Small intestine (tissue), 7 donors: Measurements from ENCODE around the gene TBX18. TPM values are rescaled to one million over a fixed set of nuclear protein-coding genes. Genes with fewer than 3 reads are reported as not detected.

Experiments
- DNase-seq, 2 donors: peaks; one replicate each; pipeline versions ENCODE4 v3.0.0 to v3.0.0-alpha.2; 2013
- FAIRE-seq: peaks from 2 replicates; lab custom pipeline; 2012; peaks lifted over from hg19 to GRCh38; lab: Jason Lieb, UNC
- H3K27ac ChIP-seq, 3 donors: one replicate each; pipeline ENCODE4 v1.5.1; 2013; ENCODE audit warnings: low read length in 2 of 3, mild to moderate bottlenecking in 2 of 3, control low read depth in 1 of 3, inconsistent platforms in 1 of 3, low read depth in 1 of 3, moderate library complexity in 1 of 3
- H3K27me3 ChIP-seq, 3 donors: one replicate each; pipeline ENCODE4 v1.6.1; 2013; ENCODE audit warnings: low read length in 3 of 3, inconsistent platforms in 1 of 3; ENCODE audit not compliant: control insufficient read depth in 3 of 3, insufficient read depth in 3 of 3
- H3K36me3 ChIP-seq, 3 donors: one replicate each; pipeline ENCODE4 v1.6.1; 2013; ENCODE audit warnings: low read length in 3 of 3, inconsistent platforms in 1 of 3, low read depth in 1 of 3, mild to moderate bottlenecking in 1 of 3, moderate library complexity in 1 of 3; ENCODE audit not compliant: control insufficient read depth in 3 of 3, insufficient read depth in 2 of 3
- H3K4me1 ChIP-seq, 3 donors: one replicate each; pipeline ENCODE4 v1.6.1; 2013; ENCODE audit warnings: low read length in 2 of 3, inconsistent platforms in 1 of 3, low read depth in 1 of 3, mild to moderate bottlenecking in 1 of 3, moderate library complexity in 1 of 3; ENCODE audit not compliant: control insufficient read depth in 3 of 3, insufficient read depth in 2 of 3
- H3K4me3 ChIP-seq, 3 donors: one replicate each; pipeline ENCODE4 v1.5.1; 2013; ENCODE audit warnings: low read length in 3 of 3, control low read depth in 1 of 3, inconsistent platforms in 1 of 3, low read depth in 1 of 3, mild to moderate bottlenecking in 1 of 3, moderate library complexity in 1 of 3
- H3K9me3 ChIP-seq, 2 donors: one replicate each; pipeline ENCODE4 v1.6.1; 2013; ENCODE audit warnings: low read depth in 1 of 2, low read length in 1 of 2; ENCODE audit not compliant: control insufficient read depth in 2 of 2, insufficient read depth in 1 of 2
- WGBS, 3 donors: extraction: QIAGEN DNeasy Blood & Tissue Kit; methylation state at CpG; one replicate each; pipeline ENCODE4 v1.1.7; 2013; 5-methylcytosine and 5-hydroxymethylcytosine counted together
- polyA plus RNA-seq, 4 donors: library from polyadenylated mRNA; stranded (reverse) in 3 of 4; unstranded in 1 of 4; fragments of 200-250 nt in 3 of 4; fragments of 120-200 nt in 1 of 4; gene quantifications; one replicate each; pipeline versions ENCODE4 v1.2.1 to v1.2.3, GENCODE V29; 2013
- donor health status: healthy with polysubstance abuse.
- donor health status: control.
- donor health status: control.
- donor health status: Bipolar disorder and iron deficiency.
- donor health status: healthy.

The TBX18 gene
- polyA plus RNA-seq, 4 donors: 0.31 to 0.62 TPM; not detected in 2

DNA sequence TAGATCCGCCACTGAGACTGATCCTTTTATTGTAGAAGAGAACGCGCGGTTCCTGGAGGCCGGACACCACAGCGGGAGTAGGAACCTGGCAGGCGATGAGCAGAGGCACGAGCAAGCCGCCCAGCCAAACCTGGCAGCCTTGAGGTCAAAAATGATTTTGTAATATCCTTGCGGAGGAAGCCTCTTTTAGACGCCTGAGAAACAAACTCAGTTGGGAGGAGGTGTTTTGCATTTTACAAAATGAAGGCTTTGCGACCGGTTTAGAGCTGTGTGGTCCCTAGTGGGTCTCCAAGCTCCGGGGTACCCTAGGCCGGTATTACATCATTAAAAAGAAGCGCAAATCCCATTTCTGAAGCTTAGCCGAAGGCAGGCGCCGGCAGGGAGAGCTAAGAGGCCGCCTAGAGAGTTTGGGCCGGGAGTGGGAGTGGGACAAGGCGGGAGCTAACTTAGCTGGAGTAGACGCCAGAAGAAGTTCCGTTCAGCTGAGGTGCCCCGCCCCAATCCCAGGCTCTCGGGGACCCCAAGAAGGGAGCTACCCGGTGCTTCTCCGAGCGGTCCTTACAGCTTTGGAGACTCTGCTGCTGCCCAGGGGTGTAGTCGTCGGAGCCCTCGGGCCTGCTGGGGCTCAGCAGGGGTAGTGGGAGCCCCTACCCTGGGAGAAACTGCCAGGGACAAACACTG lies 1.9 kb upstream of the TBX18 start:
- 11 to 14% (median 14%) methylated on average over 31 to 32 of the region's 32 CpGs for WGBS, 3 donors
- no peak for FAIRE-seq
- no peak overlapping the region for H3K27ac ChIP-seq
- no peak for DNase-seq
- peaks cover 0 to 2% (median 0%) of the 10 kb centered on the region in 3 donors for H3K4me1 ChIP-seq
- no peak overlapping the region for H3K4me3 ChIP-seq
- H3K36me3 ChIP-seq: no peaks in the 10 kb centered on the region
- H3K9me3 ChIP-seq: peaks cover 0 to 12% of the 10 kb centered on the region in 2 donors
- peaks cover 12 to 79% (median 54%) of the 10 kb centered on the region in 3 donors for H3K27me3 ChIP-seq

DNA sequence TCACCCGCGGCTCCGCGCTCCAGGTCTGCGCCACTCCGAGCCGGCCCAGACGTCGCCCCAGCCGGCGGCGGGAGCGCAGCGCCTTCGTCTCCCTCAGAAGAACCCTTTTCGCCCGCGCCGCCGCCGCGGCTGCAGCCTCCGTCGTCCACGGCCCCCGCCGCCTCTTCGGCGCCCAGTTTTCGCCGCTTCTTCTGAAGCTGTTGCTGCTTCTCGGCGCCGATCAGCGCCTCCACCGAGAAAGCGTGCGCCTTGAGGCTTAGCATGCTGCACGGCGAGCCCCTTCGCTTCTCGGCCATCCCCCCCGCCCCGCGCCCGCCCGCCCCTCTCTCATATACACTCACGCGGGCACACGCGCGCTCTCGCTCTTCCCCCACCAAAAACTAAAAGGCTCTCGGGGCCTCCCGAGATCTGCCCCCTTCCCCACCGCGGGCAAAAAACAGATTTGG lies 489 bp downstream of the TBX18 start:
- FAIRE-seq: no peak
- Histone ChIP-seq H3K27me3 (peaks cover 12 to 72% (median 50%) of the 10 kb centered on the region in 3 donors), H3K9me3 (peaks cover 0 to 12% of the 10 kb centered on the region in 2 donors), H3K36me3 (no peaks in the 10 kb centered on the region), H3K27ac (no peak overlapping the region), H3K4me1 (peaks cover 0 to 2% (median 0%) of the 10 kb centered on the region in 3 donors), H3K4me3 (peak overlapping the region in 2 of 3 donors; percentile 27 to 35)
- DNase-seq: no peak
- 2 to 5% (median 4%) methylated on average over 51 to 57 of the region's 57 CpGs for WGBS, 3 donors

DNA sequence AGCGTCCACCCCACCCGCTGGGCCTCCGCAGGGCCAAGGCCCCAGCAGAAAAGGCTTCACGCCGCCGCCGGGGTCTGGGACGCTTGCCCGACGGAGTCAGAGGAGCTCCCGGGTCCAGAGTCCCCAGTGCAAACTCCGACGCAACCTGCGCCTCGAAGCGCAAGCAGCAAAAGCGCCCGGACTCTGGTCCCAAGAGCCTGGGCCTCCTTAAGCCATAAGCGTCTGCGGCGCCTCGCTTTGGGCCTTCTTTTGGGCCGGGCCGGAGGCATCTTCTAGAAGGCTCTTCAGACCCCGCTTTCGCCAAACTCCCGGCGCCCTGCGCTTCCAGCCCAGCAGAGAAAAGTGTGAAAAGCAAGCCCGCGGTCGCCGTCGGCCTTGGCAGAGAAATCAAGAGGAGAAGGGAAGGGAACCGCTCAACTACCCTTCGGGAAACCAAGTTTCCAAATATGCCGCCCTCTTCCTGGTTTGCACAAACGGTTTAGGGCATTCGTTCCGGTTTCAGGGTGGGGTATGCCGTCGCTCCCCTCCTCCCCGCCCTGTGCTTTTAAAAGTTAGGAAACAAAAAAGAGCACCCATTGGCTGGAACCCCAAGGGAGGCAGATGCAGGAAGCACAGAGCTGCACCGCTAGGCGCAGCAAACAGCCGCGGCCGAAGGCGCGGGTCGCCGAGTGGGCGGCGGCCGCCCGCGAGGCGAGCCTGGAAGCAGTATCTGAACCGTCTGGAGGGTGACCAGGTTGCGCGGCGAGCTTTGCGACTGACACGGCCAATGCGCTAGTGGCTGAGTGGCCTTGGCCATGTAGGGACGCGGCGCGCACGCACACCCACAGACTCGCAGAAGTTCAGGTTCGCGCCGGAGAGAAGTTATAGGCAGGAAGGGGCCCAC lies 1.2 kb downstream of the TBX18 start:
- DNase-seq (peak; percentile 5 to 39), FAIRE-seq (no peak)
- peaks cover 12 to 66% (median 43%) of the 10 kb centered on the region in 3 donors for H3K27me3 ChIP-seq
- no peaks in the 10 kb centered on the region for H3K36me3 ChIP-seq
- peak overlapping the region in 2 of 3 donors; percentile 27 to 35 for H3K4me3 ChIP-seq
- no peak overlapping the region for H3K27ac ChIP-seq
- WGBS, 3 donors: 3 to 5% (median 5%) methylated on average over 70 to 74 of the region's 74 CpGs
- H3K9me3 ChIP-seq: peaks cover 0 to 12% of the 10 kb centered on the region in 2 donors
- peaks cover 0 to 2% (median 0%) of the 10 kb centered on the region in 3 donors for H3K4me1 ChIP-seq

DNA sequence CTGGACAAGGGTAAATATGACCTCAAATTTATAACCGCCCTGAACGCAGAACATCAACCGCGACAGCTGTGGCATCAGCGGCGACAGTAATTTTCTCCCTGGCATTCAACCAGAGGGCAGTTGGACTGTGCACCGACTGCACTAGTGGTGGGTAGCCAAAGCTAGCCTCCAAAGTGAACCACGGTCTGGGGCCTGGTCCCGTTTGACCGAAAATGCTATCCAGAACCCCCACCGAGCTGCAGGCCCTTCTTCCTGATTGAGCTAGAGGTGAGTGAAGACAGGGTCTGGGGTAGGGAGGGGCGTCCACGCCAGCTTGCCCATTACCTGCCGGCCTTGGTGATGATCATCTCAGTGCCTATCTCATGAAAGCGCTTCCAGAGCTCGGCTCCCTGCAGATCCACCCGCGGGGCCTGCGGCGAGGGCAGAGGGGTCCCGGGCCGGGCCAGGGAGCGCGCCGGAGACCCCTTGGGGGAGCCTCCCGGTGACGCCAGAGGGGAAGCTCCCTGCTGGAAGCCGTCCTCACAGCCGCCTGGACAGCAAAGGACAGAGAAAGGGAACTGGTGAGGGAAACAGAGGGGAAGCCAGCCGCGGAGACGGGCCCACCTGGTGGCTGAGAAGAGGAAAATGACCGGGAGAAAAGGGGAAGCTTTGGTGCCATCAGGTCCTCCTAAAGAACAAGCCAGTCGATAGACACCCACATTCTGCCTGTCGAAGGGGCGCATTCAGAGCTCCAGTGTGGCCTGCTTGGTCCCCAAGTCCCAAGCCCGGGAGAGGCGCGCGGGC lies 2.0 kb downstream of the TBX18 start:
- Histone ChIP-seq H3K4me1 (peaks cover 0 to 2% (median 0%) of the 10 kb centered on the region in 3 donors), H3K4me3 (peak overlapping the region in 1 of 3 donors; percentile 5), H3K27me3 (peaks cover 12 to 62% (median 40%) of the 10 kb centered on the region in 3 donors), H3K27ac (no peak overlapping the region), H3K36me3 (no peaks in the 10 kb centered on the region), H3K9me3 (peaks cover 0 to 12% of the 10 kb centered on the region in 2 donors)
- FAIRE-seq (no peak), DNase-seq (peak in 1 of 2 donors; percentile 3)
- WGBS, 3 donors: 11 to 12% (median 12%) methylated on average over 36 to 40 of the region's 40 CpGs

DNA sequence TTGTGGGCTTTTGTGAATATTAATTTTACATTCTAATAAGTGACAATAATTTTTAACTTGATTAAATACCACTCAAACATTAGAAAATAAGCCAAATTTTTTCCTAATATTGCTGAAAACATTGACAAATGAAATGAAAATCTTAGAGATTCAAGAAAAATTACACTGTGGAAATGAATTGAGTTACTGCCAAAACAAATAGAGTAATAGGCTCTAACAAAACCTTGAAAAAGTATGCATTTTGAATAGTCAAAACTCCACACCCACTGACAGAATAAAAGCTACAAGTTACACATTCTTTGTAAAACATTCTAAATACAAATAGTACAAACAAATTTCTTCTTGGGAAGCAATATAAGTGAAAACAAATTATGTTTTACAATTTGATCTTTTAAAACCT lies 5.9 kb downstream of the TBX18 start:
- no peak overlapping the region for H3K4me3 ChIP-seq
- no peak overlapping the region for H3K27ac ChIP-seq
- no peak for FAIRE-seq
- no peak for DNase-seq
- H3K27me3 ChIP-seq: peaks cover 3 to 30% (median 14%) of the 10 kb centered on the region in 3 donors
- H3K4me1 ChIP-seq: no peaks in the 10 kb centered on the region
- H3K9me3 ChIP-seq: peaks cover 0 to 3% of the 10 kb centered on the region in 2 donors
- no peaks in the 10 kb centered on the region for H3K36me3 ChIP-seq

DNA sequence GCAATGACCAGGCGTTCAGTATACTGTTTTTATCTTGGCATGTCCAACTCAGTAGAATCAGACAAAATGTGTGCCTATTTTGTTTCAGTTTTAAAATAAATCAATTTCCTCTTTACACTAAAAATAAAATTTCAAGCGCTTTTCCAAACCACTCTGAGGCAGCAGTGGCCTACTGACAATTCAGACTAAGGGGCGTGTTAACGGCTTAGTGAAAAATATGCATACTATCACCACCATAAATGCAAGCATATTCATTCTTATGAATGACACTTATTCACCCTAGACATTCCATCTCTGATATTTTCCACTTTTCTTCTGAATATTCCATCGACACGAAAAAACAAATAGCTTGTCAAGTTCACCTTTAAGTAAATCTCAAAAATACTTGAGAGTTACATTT lies 7.5 kb downstream of the TBX18 start:
- FAIRE-seq: no peak
- no peaks in the 10 kb centered on the region for H3K4me1 ChIP-seq
- no peak for DNase-seq
- H3K9me3 ChIP-seq: no peaks in the 10 kb centered on the region
- no peak overlapping the region for H3K27ac ChIP-seq
- 79 to 86% (median 86%) methylated on average over 6 of the region's 6 CpGs for WGBS, 3 donors
- H3K36me3 ChIP-seq: no peaks in the 10 kb centered on the region
- peaks cover 0 to 17% (median 4%) of the 10 kb centered on the region in 3 donors for H3K27me3 ChIP-seq
- H3K4me3 ChIP-seq: no peak overlapping the region

DNA sequence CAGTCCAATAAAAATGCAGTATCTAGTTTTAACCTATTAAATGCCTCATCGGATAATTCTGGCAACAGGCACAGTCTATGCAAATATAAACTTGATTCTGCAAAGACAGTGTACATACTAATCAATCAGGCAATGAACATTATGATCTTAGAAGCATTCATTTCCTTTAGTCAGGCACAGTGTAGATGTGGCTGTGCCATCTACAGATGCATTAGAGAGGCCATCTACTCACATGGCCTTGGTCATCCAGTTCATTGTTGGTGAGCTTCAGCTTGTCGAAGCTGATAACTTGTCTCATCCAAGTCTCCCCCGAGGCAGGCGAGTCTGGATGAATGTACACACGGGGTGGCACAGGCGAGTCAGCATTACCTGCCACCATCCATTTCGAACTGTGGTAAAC lies 7.9 kb downstream of the TBX18 start:
- DNase-seq: no peak
- no peak overlapping the region for H3K27ac ChIP-seq
- no peaks in the 10 kb centered on the region for H3K36me3 ChIP-seq
- peaks cover 0 to 17% (median 4%) of the 10 kb centered on the region in 3 donors for H3K27me3 ChIP-seq
- FAIRE-seq: no peak
- no peaks in the 10 kb centered on the region for H3K4me1 ChIP-seq
- 72 to 79% (median 78%) methylated on average over 7 of the region's 7 CpGs for WGBS, 3 donors
- no peaks in the 10 kb centered on the region for H3K9me3 ChIP-seq
- H3K4me3 ChIP-seq: no peak overlapping the region

DNA sequence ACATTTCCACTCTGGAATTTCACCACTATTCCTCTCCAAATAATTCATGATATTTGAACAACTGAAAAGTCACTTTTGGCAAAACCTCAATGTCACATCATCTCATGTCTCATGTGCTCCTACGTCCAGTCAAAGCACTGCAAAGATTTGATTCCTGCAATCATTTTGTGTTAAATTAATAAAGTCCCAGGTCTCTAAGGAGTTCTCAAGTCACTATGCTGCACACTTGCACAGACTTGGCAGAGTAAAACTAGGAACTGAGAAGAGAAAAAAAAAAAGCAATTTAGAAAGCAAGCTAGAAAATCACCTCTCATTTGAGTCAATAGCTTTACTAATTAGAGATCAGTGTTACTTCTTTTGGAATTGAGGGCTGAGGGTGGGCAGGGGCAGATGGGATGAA lies 11.2 kb downstream of the TBX18 start:
- DNase-seq (no peak), FAIRE-seq (no peak)
- H3K4me1 ChIP-seq: no peaks in the 10 kb centered on the region
- 59 to 71% (median 63%) methylated on average over 1 of the region's 1 CpG for WGBS, 3 donors
- peaks cover 0 to 11% (median 5%) of the 10 kb centered on the region in 3 donors for H3K27me3 ChIP-seq
- no peaks in the 10 kb centered on the region for H3K9me3 ChIP-seq
- no peak overlapping the region for H3K4me3 ChIP-seq
- no peaks in the 10 kb centered on the region for H3K36me3 ChIP-seq
- H3K27ac ChIP-seq: no peak overlapping the region
